Neuron (in vitro differentiated cells): ENCODE results near the gene NT5C3B.
"Not testable (repeated sequence)": the region's sequence is repeated elsewhere in the genome, so short reads cannot be mapped to it uniquely, and the experiment has no call there.

ENCODE experiments used
- H2AFZ ChIP-seq: one replicate; pipeline ENCODE4 v1.6.1; 2013; ENCODE audit warnings: low read depth, mild to moderate bottlenecking, inconsistent platforms, low read length, moderate library complexity
- H3K27me3 ChIP-seq: one replicate; pipeline ENCODE4 v1.6.1; 2013; ENCODE audit warnings: low read length; ENCODE audit not compliant: insufficient read depth
- H3K36me3 ChIP-seq: one replicate; pipeline ENCODE4 v1.6.1; 2013; ENCODE audit warnings: low read length; ENCODE audit not compliant: insufficient read depth
- H3K4me1 ChIP-seq: one replicate; pipeline ENCODE4 v1.6.1; 2013; ENCODE audit warnings: low read length; ENCODE audit not compliant: insufficient read depth
- H3K4me3 ChIP-seq: 2 replicates; pipeline ENCODE4 v1.5.1; 2013; ENCODE audit warnings: mild to moderate bottlenecking, low read length, moderate library complexity
- H3K9me3 ChIP-seq: one replicate; pipeline ENCODE4 v1.6.1; 2013; ENCODE audit warnings: low read length

The NT5C3B gene

GRCh38 chr17:41835800-41836549, at the start of gene NT5C3B:
Gene NT5C3B, minus strand, starts transcription at chr17:41836232. Its CDS starts 39 bp downstream, at chr17:41836193.
- no peaks in the 10 kb centered on the region for H3K9me3 ChIP-seq
- H3K4me1 ChIP-seq = peaks cover 8% of the 10 kb centered on the region
- H3K4me3 ChIP-seq = peak within 1 kb of the TSS; percentile 81
- H3K27me3 ChIP-seq = no peaks in the 10 kb centered on the region
- H3K36me3 ChIP-seq = peaks cover 25% of the 10 kb centered on the region
- peak within 1 kb of the TSS; percentile 70 for H2AFZ ChIP-seq

- Histone ChIP-seq H3K4me1 (peaks cover 10% of the 10 kb centered on the region), H3K4me3 (no peak overlapping the region), H3K27me3 (no peaks in the 10 kb centered on the region), H2AFZ (no peak overlapping the region), H3K9me3 (no peaks in the 10 kb centered on the region), H3K36me3 (peaks cover 84% of the 10 kb centered on the region)
These were observed 49.7 kb upstream of the NT5C3B start for GRCh38 chr17:41885733-41886132.

- Histone ChIP-seq H2AFZ (no peak overlapping the region), H3K4me3 (no peak overlapping the region), H3K9me3 (peaks cover 4% of the 10 kb centered on the region), H3K4me1 (peaks cover 10% of the 10 kb centered on the region), H3K36me3 (peaks cover 87% of the 10 kb centered on the region), H3K27me3 (no peaks in the 10 kb centered on the region)
These were observed 46.7 kb upstream of the NT5C3B start for GRCh38 chr17:41882756-41883155.

GRCh38 chr17:41880130-41880529, 44.1 kb upstream of the NT5C3B start:
- peaks cover 4% of the 10 kb centered on the region for H3K9me3 ChIP-seq
- H3K4me1 ChIP-seq = no peaks in the 10 kb centered on the region
- peaks cover 70% of the 10 kb centered on the region for H3K36me3 ChIP-seq
- H3K4me3 ChIP-seq = no peak overlapping the region
- no peaks in the 10 kb centered on the region for H3K27me3 ChIP-seq
- no peak overlapping the region for H2AFZ ChIP-seq

GRCh38 chr17:41874293-41874670, 38.2 kb upstream of the NT5C3B start:
- not testable (repeated sequence) for H3K4me3 ChIP-seq, H2AFZ ChIP-seq, H3K4me1 ChIP-seq, H3K9me3 ChIP-seq, H3K27me3 ChIP-seq
- H3K36me3 ChIP-seq = peaks cover 72% of the 10 kb centered on the region

- H3K36me3 ChIP-seq = peaks cover 72% of the 10 kb centered on the region
- H3K9me3 ChIP-seq = peaks cover 4% of the 10 kb centered on the region
- no peak overlapping the region for H3K4me3 ChIP-seq
- H3K4me1 ChIP-seq = no peaks in the 10 kb centered on the region
- no peak overlapping the region for H2AFZ ChIP-seq
- no peaks in the 10 kb centered on the region for H3K27me3 ChIP-seq
These were observed 37.7 kb upstream of the NT5C3B start for GRCh38 chr17:41873559-41874292.

- H3K4me1 ChIP-seq = no peaks in the 10 kb centered on the region
- H3K27me3 ChIP-seq = no peaks in the 10 kb centered on the region
- H3K36me3 ChIP-seq = peaks cover 71% of the 10 kb centered on the region
- H3K9me3 ChIP-seq = no peaks in the 10 kb centered on the region
- H3K4me3 ChIP-seq = no peak overlapping the region
- H2AFZ ChIP-seq = no peak overlapping the region
These were observed 35.8 kb upstream of the NT5C3B start for GRCh38 chr17:41871789-41872188.

GRCh38 chr17:41870627-41871026, 34.6 kb upstream of the NT5C3B start:
- peaks cover under 1% of the 10 kb centered on the region for H3K4me1 ChIP-seq
- H3K36me3 ChIP-seq = peaks cover 71% of the 10 kb centered on the region

GRCh38 chr17:41870097-41870496, 34.1 kb upstream of the NT5C3B start:
- Histone ChIP-seq H3K4me1 (peaks cover 2% of the 10 kb centered on the region), H3K27me3 (no peaks in the 10 kb centered on the region), H3K36me3 (peaks cover 70% of the 10 kb centered on the region), H3K4me3 (no peak overlapping the region), H2AFZ (no peak overlapping the region), H3K9me3 (no peaks in the 10 kb centered on the region)

More at GRCh38 chr17:41870627-41871026, 34.6 kb upstream of the NT5C3B start:
- no peak overlapping the region for H3K4me3 ChIP-seq
- H3K27me3 ChIP-seq = no peaks in the 10 kb centered on the region
- H3K9me3 ChIP-seq = no peaks in the 10 kb centered on the region
- no peak overlapping the region for H2AFZ ChIP-seq

- Histone ChIP-seq H3K9me3 (no peaks in the 10 kb centered on the region), H3K36me3 (peaks cover 64% of the 10 kb centered on the region), H3K27me3 (no peaks in the 10 kb centered on the region), H2AFZ (no peak overlapping the region), H3K4me3 (no peak overlapping the region), H3K4me1 (peaks cover 2% of the 10 kb centered on the region)
These were observed 33.4 kb upstream of the NT5C3B start for GRCh38 chr17:41869426-41869825.

- no peaks in the 10 kb centered on the region for H3K27me3 ChIP-seq
- no peak overlapping the region for H2AFZ ChIP-seq
- no peaks in the 10 kb centered on the region for H3K9me3 ChIP-seq
- H3K36me3 ChIP-seq = peaks cover 56% of the 10 kb centered on the region
- peaks cover 9% of the 10 kb centered on the region for H3K4me1 ChIP-seq
- H3K4me3 ChIP-seq = no peak overlapping the region
These were observed 32.5 kb upstream of the NT5C3B start for GRCh38 chr17:41868568-41868967.

GRCh38 chr17:41865596-41865893, 29.5 kb upstream of the NT5C3B start:
- H3K9me3 ChIP-seq = no peaks in the 10 kb centered on the region
- peak overlapping the region; percentile 82 for H3K4me3 ChIP-seq
- peaks cover 23% of the 10 kb centered on the region for H3K4me1 ChIP-seq
- H3K27me3 ChIP-seq = no peaks in the 10 kb centered on the region
- peaks cover 32% of the 10 kb centered on the region for H3K36me3 ChIP-seq
- peak overlapping the region; percentile 73 for H2AFZ ChIP-seq

GRCh38 chr17:41864836-41865595, 29.0 kb upstream of the NT5C3B start, which contains the start of gene KLHL11:
Gene KLHL11, minus strand, starts transcription at chr17:41865423. Its CDS starts 53 bp downstream, at chr17:41865370.
- H3K4me3 ChIP-seq = peak within 1 kb of the TSS; percentile 82
- H3K9me3 ChIP-seq = no peaks in the 10 kb centered on the region
- H3K36me3 ChIP-seq = peaks cover 27% of the 10 kb centered on the region
- peaks cover 26% of the 10 kb centered on the region for H3K4me1 ChIP-seq
- H2AFZ ChIP-seq = peak within 1 kb of the TSS; percentile 73
- H3K27me3 ChIP-seq = no peaks in the 10 kb centered on the region
